HG02610 (cell line): ENCODE results near the gene GGCX.

Experiments used
- ATAC-seq: cut with Tn5 transposase; IDR thresholded peaks from one replicate; pipeline ENCODE4 v1.9.1; 2021; ENCODE audit warnings: mild to moderate bottlenecking, moderate library complexity; ENCODE audit not compliant: unreplicated experiment

GGCX gene

DNA sequence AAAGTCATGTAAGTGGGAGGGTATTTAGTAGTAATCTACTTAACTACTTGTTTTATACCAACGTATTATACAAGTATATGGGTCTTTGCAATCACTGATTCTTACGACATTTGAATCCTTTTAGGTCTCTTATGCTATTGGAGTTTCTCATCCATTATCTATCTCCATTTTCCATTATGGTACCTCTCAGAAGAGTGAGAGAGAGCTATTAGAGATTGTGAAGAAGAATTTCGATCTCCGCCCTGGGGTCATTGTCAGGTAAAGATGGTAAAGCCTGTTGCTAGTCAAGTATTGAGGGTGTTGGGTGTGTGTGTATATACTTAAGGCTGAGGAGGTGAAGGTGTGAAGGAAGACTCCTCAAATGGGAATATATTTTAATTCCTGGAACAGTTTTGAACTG is 18.5 kb downstream of the GGCX start:
- no peak for ATAC-seq

DNA sequence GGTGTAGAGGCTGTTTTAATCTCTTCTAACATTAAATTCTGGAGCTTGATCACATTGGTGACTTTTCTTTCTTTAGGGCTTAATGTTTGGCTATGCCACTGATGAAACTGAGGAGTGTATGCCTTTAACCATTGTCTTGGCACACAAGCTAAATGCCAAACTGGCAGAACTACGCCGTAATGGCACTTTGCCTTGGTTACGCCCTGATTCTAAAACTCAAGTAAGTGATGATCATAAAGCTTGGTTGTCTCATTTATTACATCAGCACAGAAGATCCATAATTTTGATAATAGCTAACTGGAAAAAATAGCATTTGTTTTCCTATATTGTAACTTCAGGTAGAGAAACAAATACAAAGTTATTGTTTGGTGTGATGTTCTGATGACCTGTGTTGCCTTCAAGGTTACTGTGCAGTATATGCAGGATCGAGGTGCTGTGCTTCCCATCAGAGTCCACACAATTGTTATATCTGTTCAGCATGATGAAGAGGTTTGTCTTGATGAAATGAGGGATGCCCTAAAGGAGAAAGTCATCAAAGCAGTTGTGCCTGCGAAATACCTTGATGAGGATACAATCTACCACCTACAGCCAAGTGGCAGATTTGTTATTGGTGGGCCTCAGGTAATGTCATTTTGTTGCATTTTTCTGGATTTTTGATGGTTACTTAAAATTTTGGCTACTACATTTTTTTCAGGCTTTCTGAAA is 19.4 kb downstream of the GGCX start:
- ATAC-seq, result no peak

DNA sequence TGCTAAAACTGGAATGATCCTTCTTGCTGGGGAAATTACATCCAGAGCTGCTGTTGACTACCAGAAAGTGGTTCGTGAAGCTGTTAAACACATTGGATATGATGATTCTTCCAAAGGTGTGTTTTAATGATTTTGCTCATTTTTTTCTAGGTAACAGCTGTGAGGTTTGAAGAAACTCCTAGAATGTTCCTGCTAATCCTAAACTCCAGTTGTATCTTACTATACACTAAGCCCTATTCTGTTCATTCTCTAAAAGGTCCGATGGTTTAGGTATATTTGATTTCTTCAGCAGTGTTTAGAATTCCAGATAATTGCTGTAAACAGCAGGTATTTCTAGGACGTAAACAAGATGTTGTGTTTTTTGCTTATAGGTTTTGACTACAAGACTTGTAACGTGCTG is 20.0 kb downstream of the GGCX start:
- ATAC-seq, result no peak

DNA sequence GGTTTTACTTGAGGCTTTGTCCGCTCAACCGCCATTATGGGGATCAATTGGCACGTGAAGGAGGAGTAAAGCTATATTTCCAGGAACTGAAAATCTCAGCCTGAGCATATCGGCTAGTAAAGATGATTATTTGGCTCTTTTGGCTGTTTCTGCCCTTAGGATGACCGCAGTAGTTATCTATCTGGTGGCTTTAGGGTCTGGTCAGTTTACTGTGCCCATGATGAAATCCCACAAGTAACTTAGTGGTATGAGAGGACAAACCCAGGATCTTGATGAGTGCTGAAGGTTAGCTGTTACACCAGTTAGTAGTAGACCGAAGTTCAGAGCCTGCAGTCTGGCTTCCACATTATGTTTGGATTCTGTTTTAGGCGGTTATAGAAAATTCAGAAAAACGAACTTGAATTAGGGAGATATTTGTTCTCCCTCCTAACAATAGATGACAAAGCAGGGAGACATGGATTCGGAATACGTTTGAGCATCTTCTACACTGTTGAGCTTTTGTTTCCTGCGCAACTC is 21.1 kb downstream of the GGCX start:
- no peak for ATAC-seq

GRCh38 chr2:85539361-85540132 is 21.7 kb downstream of the GGCX start:
- ATAC-seq, result peak; percentile 26

- peak; percentile 78 for ATAC-seq
These were observed 22.6 kb downstream of the GGCX start, which contains the start of gene MAT2A for GRCh38 chr2:85538507-85539360. Gene MAT2A, plus strand, starts transcription at chr2:85539168. Its CDS starts 120 bp downstream, at chr2:85539288.

GRCh38 chr2:85537600-85538506 is 23.4 kb downstream of the GGCX start:
- no peak for ATAC-seq

GRCh38 chr2:85536479-85536878 is 24.8 kb downstream of the GGCX start:
- ATAC-seq, result no peak

DNA sequence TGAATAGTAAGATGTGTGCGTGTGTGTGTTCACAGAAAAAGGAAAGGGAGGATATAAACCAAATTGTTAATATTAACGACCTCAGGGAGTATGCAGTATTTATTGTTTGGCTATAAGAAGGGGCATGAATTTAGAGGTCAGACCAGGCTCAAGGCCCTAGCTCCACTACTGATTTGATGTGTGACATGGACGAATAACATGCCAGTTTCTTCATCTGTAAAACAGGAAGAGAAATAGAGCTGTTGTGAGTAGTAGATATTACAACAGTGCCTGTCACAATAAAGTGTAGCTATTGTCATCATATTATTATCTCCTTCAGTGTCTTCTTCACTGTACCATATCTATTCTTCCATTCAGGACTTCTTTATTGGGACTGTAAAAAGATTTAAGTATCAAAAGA is 26.4 kb downstream of the GGCX start:
- no peak for ATAC-seq

- no peak for ATAC-seq
These were observed 27.2 kb downstream of the GGCX start for GRCh38 chr2:85534099-85534498.

- no peak for ATAC-seq
These were observed 29.7 kb downstream of the GGCX start for GRCh38 chr2:85531589-85531988.

DNA sequence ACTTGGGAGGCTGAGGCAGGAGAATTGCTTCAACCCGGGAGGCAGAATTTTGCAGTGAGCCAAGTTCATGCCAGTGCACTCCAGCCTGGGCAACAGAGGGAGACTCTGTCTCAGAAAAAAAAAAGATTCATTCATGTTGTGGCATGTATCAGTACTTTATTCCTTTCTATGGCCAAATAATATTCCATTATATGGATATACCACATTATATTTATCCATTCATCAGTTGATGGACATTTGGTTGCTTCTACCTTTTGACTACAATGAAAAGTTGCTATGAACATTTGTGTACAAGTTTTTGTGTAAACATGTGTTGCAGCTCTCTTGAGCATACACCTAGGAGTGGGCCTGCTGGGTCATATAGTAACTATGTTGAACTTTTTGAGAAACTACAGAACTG is 31.5 kb downstream of the GGCX start:
- no peak for ATAC-seq

GRCh38 chr2:85528355-85528754 is 32.9 kb downstream of the GGCX start:
- no peak for ATAC-seq

- ATAC-seq, result no peak
These were observed 33.5 kb downstream of the GGCX start for GRCh38 chr2:85527787-85528186.

GRCh38 chr2:85525567-85525966 is 35.7 kb downstream of the GGCX start:
- ATAC-seq, result no peak

DNA sequence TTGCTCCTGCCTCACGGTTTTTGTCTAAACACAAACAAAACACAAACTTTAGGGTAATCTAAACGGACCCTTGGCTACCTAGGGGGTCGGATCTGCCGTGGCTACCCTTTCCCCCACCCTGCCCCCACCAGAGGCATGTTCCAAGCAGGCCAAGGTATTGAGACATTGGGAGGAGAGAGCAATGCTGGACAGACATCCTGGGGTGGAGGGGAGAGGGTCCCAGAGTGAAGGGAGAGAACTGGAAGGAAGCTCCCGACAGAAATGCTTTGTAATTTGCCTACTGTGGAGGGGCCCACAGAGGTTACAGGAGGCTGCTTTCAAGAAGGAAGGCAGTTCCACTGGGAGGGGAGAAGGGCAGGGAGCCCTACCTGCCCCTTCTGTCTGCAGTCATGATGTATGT is 36.3 kb downstream of the GGCX start:
- no peak for ATAC-seq

DNA sequence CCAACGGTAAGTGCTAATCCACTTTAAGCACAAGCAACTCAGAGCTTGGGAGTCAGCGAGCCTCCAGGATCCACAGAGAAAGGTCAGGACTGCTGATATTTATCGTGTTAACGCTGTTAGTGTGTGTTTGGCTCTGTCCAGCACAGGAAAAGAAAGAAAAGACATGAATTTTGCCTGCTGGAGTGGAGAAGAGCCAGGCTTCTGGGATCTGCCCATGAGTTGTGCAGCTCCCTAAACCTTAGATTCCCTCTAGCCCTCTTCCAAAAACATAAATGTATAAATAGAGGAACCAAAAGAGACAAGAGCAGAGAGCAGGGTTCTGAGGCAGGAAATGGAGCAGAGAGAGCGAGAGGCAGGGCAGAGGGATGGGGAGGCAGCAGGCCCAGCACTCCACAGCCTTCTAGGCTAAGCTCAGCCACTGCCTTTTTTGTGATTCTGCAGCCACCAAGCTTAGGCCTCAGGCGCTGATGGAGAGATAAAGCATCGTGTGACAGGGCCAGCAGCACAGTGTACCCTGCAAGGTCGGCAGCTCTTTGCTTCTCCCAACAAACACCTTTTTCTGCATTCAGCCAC is 36.9 kb downstream of the GGCX start:
- no peak for ATAC-seq

DNA sequence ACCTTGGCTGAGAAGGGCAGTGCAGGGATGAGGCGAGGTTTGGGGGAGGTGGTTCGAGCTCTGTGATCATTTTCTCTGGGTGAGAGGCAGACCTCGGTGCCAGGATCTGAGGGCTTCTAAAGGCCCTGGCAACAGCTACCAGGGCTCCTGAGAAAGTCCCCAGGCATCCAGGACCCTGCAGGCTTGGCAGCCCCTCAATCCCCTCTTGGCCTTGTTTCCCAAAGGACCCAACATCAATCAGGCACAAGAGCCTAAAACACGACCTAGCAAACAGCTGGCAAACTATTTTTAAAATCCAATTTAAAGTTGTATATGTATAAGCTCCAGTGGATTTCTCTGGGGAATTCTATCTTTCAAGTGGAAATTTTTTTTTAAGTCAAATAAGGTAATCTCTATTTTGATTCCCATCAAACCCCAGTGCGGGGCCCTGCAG is 37.4 kb downstream of the GGCX start:
- no peak for ATAC-seq

DNA sequence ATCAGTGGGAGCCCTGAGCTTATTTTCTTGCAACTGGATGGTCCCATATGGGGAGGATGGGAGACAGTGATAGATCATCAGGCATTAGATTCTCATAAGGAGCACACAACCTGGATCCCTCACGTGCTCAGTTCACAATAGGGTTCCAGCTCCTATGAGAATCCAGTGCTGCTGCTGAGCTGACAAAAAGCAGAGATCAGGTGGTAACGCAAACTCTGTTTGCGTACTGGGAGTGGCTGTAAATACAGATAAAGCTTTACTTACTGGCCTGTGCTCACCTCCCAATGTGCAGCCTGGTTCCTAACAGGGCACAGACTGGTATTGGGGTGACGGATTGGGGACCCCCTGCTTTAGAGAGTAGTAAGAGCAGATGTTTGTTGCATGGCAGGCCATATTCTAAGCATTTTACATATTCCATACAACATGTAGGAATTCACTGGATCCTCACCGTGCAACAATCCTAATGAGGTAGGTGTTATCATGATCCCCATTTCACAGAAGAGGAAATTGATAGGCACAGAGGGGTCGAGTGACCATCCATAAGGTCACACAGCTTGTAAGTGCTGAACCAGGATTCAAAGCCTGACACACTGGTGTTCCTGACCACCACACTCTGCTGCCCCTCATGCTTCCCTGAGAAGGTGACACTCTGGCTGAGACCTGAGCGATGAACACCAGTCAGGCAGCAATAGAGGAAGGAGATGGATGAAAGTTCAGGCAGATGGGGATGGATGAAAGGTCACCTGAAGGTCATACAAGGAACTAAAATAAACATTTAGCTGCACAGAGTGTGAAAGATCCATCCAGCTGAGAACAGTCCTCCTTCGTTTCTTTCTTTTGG is 38.0 kb downstream of the GGCX start:
- ATAC-seq, result no peak
